HUDEP-2 (cell line): Measurements from ENCODE around the gene ZNF831.

ENCODE experiments used
- DNase-seq, 76 experiments: peaks; one replicate each; lab custom pipeline; 2025; ENCODE audit not compliant: unreplicated experiment in 76 of 76; lab: John Stamatoyannopoulos, UW

The ZNF831 gene

GRCh38 chr20:59177266-59178250 is 13.9 kb downstream of the ZNF831 start:
- DNase-seq, result no peak

GRCh38 chr20:59178983-59179595 is 15.5 kb downstream of the ZNF831 start:
- no peak for DNase-seq

GRCh38 chr20:59179988-59180387 is 16.4 kb downstream of the ZNF831 start:
- DNase-seq, result no peak

GRCh38 chr20:59181936-59182335 is 18.3 kb downstream of the ZNF831 start:
- no peak for DNase-seq

- DNase-seq, result no peak
These were observed 18.9 kb downstream of the ZNF831 start for GRCh38 chr20:59182401-59183044.

- DNase-seq, result no peak
These were observed 20.1 kb downstream of the ZNF831 start for GRCh38 chr20:59183751-59184150.

- no peak for DNase-seq
These were observed 21.3 kb downstream of the ZNF831 start for GRCh38 chr20:59184880-59185447.

- no peak for DNase-seq
These were observed 22.2 kb downstream of the ZNF831 start for GRCh38 chr20:59185809-59186208.

GRCh38 chr20:59190466-59190865 is 26.8 kb downstream of the ZNF831 start:
- no peak for DNase-seq

GRCh38 chr20:59191036-59191755 is 27.6 kb downstream of the ZNF831 start:
- DNase-seq, result no peak

- DNase-seq, result no peak
These were observed 28.3 kb downstream of the ZNF831 start for GRCh38 chr20:59191756-59192532.

- DNase-seq, result no peak
These were observed 28.9 kb downstream of the ZNF831 start for GRCh38 chr20:59192533-59192896.

- no peak for DNase-seq
These were observed 29.7 kb downstream of the ZNF831 start for GRCh38 chr20:59193325-59193724.

GRCh38 chr20:59194023-59194935 is 30.7 kb downstream of the ZNF831 start:
- no peak for DNase-seq

GRCh38 chr20:59195316-59195993 is 31.8 kb downstream of the ZNF831 start:
- DNase-seq, result no peak

GRCh38 chr20:59204165-59204894 is 40.7 kb downstream of the ZNF831 start:
- DNase-seq, result no peak

GRCh38 chr20:59205044-59205443 is 41.4 kb downstream of the ZNF831 start:
- no peak for DNase-seq

- no peak for DNase-seq
These were observed 43.6 kb downstream of the ZNF831 start for GRCh38 chr20:59207235-59207634.
